Measurements from ENCODE around the gene DENND2A.

Gene DENND2A

GRCh38 chr7:140552240-140552679 is 88.4 kb downstream of the DENND2A start:
- TF ChIP-seq TAF1 (IDR thresholded peaks at IDR 0.05; ENCODE audit: low read depth) (no peak), EGR1 (IDR thresholded peaks at IDR 0.05) (no peak), TCF12 (IDR thresholded peaks at IDR 0.05; ENCODE audit: low read depth) (no peak), NFIC (IDR thresholded peaks at IDR 0.05) (no peak), RAD21 (IDR thresholded peaks at IDR 0.05; ENCODE audit: low read depth) (no peak), MAX (IDR thresholded peaks at IDR 0.05) (no peak), CEBPB (IDR thresholded peaks at IDR 0.05) (no peak), REST (IDR thresholded peaks at IDR 0.05; ENCODE audit: low read depth) (no peak), YY1 (IDR thresholded peaks at IDR 0.05; ENCODE audit: low read depth) (no peak), TEAD4 (IDR thresholded peaks at IDR 0.05) (no peak), ZBTB7A (IDR thresholded peaks at IDR 0.05; ENCODE audit: low read depth) (no peak), EP300 (IDR thresholded peaks at IDR 0.05; ENCODE audit: borderline replicate concordance) (no peak), FOXM1 (IDR thresholded peaks at IDR 0.05; ENCODE audit: borderline replicate concordance, low read depth) (no peak), CREB1 (IDR thresholded peaks at IDR 0.05; ENCODE audit: low read depth) (no peak)
- TF ChIP-seq, protein P1, sequence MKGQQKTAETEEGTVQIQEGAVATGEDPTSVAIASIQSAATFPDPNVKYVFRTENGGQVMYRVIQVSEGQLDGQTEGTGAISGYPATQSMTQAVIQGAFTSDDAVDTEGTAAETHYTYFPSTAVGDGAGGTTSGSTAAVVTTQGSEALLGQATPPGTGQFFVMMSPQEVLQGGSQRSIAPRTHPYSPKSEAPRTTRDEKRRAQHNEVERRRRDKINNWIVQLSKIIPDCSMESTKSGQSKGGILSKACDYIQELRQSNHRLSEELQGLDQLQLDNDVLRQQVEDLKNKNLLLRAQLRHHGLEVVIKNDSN (IDR thresholded peaks at IDR 0.05), result no peak

GRCh38 chr7:140551355-140552239 is 89.0 kb downstream of the DENND2A start:
- TF ChIP-seq TAF1 (IDR thresholded peaks at IDR 0.05; ENCODE audit: low read depth) (no peak), YY1 (IDR thresholded peaks at IDR 0.05; ENCODE audit: low read depth) (no peak), TCF12 (IDR thresholded peaks at IDR 0.05; ENCODE audit: low read depth) (no peak), CEBPB (IDR thresholded peaks at IDR 0.05) (no peak), MAX (IDR thresholded peaks at IDR 0.05) (no peak), REST (IDR thresholded peaks at IDR 0.05; ENCODE audit: low read depth) (no peak), RAD21 (IDR thresholded peaks at IDR 0.05; ENCODE audit: low read depth) (no peak), ZBTB7A (IDR thresholded peaks at IDR 0.05; ENCODE audit: low read depth) (no peak), NFIC (IDR thresholded peaks at IDR 0.05) (no peak), FOXM1 (IDR thresholded peaks at IDR 0.05; ENCODE audit: borderline replicate concordance, low read depth) (no peak), TEAD4 (IDR thresholded peaks at IDR 0.05) (no peak), EGR1 (IDR thresholded peaks at IDR 0.05) (no peak), EP300 (IDR thresholded peaks at IDR 0.05; ENCODE audit: borderline replicate concordance) (no peak), CREB1 (IDR thresholded peaks at IDR 0.05; ENCODE audit: low read depth) (no peak)
- TF ChIP-seq, protein P1 (IDR thresholded peaks at IDR 0.05), result no peak

GRCh38 chr7:140546947-140547346 is 93.7 kb downstream of the DENND2A start:
- TF ChIP-seq YY1 (IDR thresholded peaks at IDR 0.05; ENCODE audit: low read depth) (no peak), EP300 (IDR thresholded peaks at IDR 0.05; ENCODE audit: borderline replicate concordance) (no peak), CREB1 (IDR thresholded peaks at IDR 0.05; ENCODE audit: low read depth) (no peak), CEBPB (IDR thresholded peaks at IDR 0.05) (no peak), RAD21 (IDR thresholded peaks at IDR 0.05; ENCODE audit: low read depth) (no peak), EGR1 (IDR thresholded peaks at IDR 0.05) (no peak), TCF12 (IDR thresholded peaks at IDR 0.05; ENCODE audit: low read depth) (no peak), ZBTB7A (IDR thresholded peaks at IDR 0.05; ENCODE audit: low read depth) (no peak), MAX (IDR thresholded peaks at IDR 0.05) (no peak), FOXM1 (IDR thresholded peaks at IDR 0.05; ENCODE audit: borderline replicate concordance, low read depth) (no peak), TEAD4 (IDR thresholded peaks at IDR 0.05) (no peak), NFIC (IDR thresholded peaks at IDR 0.05) (no peak), REST (IDR thresholded peaks at IDR 0.05; ENCODE audit: low read depth) (no peak), TAF1 (IDR thresholded peaks at IDR 0.05; ENCODE audit: low read depth) (no peak)
- TF ChIP-seq, protein P1 (IDR thresholded peaks at IDR 0.05), result no peak
